WTC11 (cell line): Measurements from ENCODE around the gene TRPV5. TPM values are rescaled to one million over a fixed set of nuclear protein-coding genes. Genes with fewer than 3 reads are reported as not detected.

Source experiments
- ATAC-seq: fragments of 200-7000 bp; cut with Tn5 transposase; 2 replicates; pipeline ENCODE4 v1.10.0; 2021; ENCODE audit warnings: mild to moderate bottlenecking, moderate library complexity
- CTCF ChIA-PET: fragments of 300-600 bp; sonication (Branson Sonifier 250); formaldehyde crosslinking; loops from one replicate; lab custom pipeline; 2021; ENCODE audit warnings: antibody characterized with exemption; lab: Charles Lee
- POLR2A ChIA-PET: fragments of 350-600 bp; sonication (Branson Sonifier 250); formaldehyde crosslinking; loops from one replicate; lab custom pipeline; 2021; ENCODE audit warnings: antibody characterized with exemption; lab: Charles Lee
- DNase-seq: peaks from one replicate; pipeline ENCODE4 v3.0.0; 2021; ENCODE audit warnings: low spot score
- H3K27ac Mint-ChIP-seq: 2 replicates; pipeline ENCODE4 v1.8.0; 2021; ENCODE audit warnings: mixed read lengths
- H3K27me3 Mint-ChIP-seq: 2 replicates; pipeline ENCODE4 v1.8.0; 2021; ENCODE audit warnings: low read depth, mild to moderate bottlenecking, moderate library complexity, mixed read lengths
- H3K36me3 Mint-ChIP-seq: 2 replicates; pipeline ENCODE4 v1.8.0; 2021; ENCODE audit warnings: mixed read lengths
- H3K4me1 Mint-ChIP-seq: 2 replicates; pipeline ENCODE4 v1.8.0; 2022; ENCODE audit warnings: mixed read lengths
- H3K4me3 Mint-ChIP-seq: 2 replicates; pipeline ENCODE4 v1.8.0; 2021; ENCODE audit warnings: mild to moderate bottlenecking, moderate library complexity, mixed read lengths
- H3K9me3 Mint-ChIP-seq: 2 replicates; pipeline ENCODE4 v1.8.0; 2021; ENCODE audit warnings: mixed read lengths
- AFF4 ChIP-seq: sonication (generic); formaldehyde crosslinking; IDR thresholded peaks from 2 replicates; pipeline ENCODE4 v1.8.1; 2023; ENCODE audit warnings: mild to moderate bottlenecking, missing genetic modification reagents, borderline replicate concordance
- ATF2 ChIP-seq: sonication (generic); formaldehyde crosslinking; IDR thresholded peaks from 2 replicates; pipeline ENCODE4 v1.8.1; 2022; ENCODE audit warnings: low read depth, missing genetic modification reagents, borderline replicate concordance
- ATF3 ChIP-seq: sonication (generic); formaldehyde crosslinking; conservative IDR thresholded peaks from 2 replicates; pipeline ENCODE4 v1.8.1; 2022; ENCODE audit warnings: mild to moderate bottlenecking, missing genetic modification reagents
- CREM ChIP-seq: sonication (generic); formaldehyde crosslinking; IDR thresholded peaks from 2 replicates; pipeline ENCODE4 v1.8.1; 2022; ENCODE audit warnings: mild to moderate bottlenecking, missing genetic modification reagents, moderate library complexity
- ESRRA ChIP-seq: sonication (generic); formaldehyde crosslinking; IDR thresholded peaks from 2 replicates; pipeline ENCODE4 v1.8.1; 2022; ENCODE audit warnings: mild to moderate bottlenecking, missing genetic modification reagents, borderline replicate concordance
- FOXK1 ChIP-seq: sonication (generic); formaldehyde crosslinking; IDR thresholded peaks from 2 replicates; pipeline ENCODE4 v1.8.0; 2022; ENCODE audit warnings: mild to moderate bottlenecking, moderate library complexity, missing genetic modification reagents
- GABPB1 ChIP-seq: sonication (generic); formaldehyde crosslinking; IDR thresholded peaks from 2 replicates; pipeline ENCODE4 v1.8.1; 2023; ENCODE audit warnings: mild to moderate bottlenecking, missing genetic modification reagents
- GRHL2 ChIP-seq: fragments of 250-450 bp; sonication (Bioruptor Pico); IDR thresholded peaks from 2 replicates; pipeline ENCODE4 v1.8.0; 2022; ENCODE audit warnings: mild to moderate bottlenecking, moderate library complexity; ENCODE audit not compliant: insufficient replicate concordance, severe bottlenecking
- GTF2I ChIP-seq: fragments of 250-450 bp; sonication (Bioruptor Pico); conservative IDR thresholded peaks from 2 replicates; pipeline ENCODE4 v1.4.0; 2021; ENCODE audit warnings: mild to moderate bottlenecking
- MAX ChIP-seq: sonication (generic); formaldehyde crosslinking; IDR thresholded peaks from 2 replicates; pipeline ENCODE4 v1.8.0; 2022; ENCODE audit warnings: mild to moderate bottlenecking, missing genetic modification reagents
- MLX ChIP-seq: sonication (generic); formaldehyde crosslinking; IDR thresholded peaks from 2 replicates; pipeline ENCODE4 v1.8.1; 2023; ENCODE audit warnings: mild to moderate bottlenecking, missing genetic modification reagents, moderate library complexity
- MXD4 ChIP-seq: fragments of 250-450 bp; sonication (Bioruptor Pico); IDR thresholded peaks from 2 replicates; pipeline ENCODE4 v1.8.0; 2021; ENCODE audit warnings: mild to moderate bottlenecking, moderate library complexity, borderline replicate concordance
- TEAD4 ChIP-seq: sonication (generic); formaldehyde crosslinking; IDR thresholded peaks from 2 replicates; pipeline ENCODE4 v1.8.0; 2022; ENCODE audit warnings: mild to moderate bottlenecking, missing genetic modification reagents
- TP53 ChIP-seq: sonication (generic); formaldehyde crosslinking; IDR thresholded peaks from 2 replicates; pipeline ENCODE4 v1.8.1; 2023; ENCODE audit warnings: mild to moderate bottlenecking, missing genetic modification reagents
- ZNF263 ChIP-seq: sonication (generic); formaldehyde crosslinking; IDR thresholded peaks from 2 replicates; pipeline ENCODE4 v1.8.1; 2022; ENCODE audit warnings: low read depth, mild to moderate bottlenecking, moderate library complexity, missing genetic modification reagents
- total RNA-seq: library from RNA; stranded (reverse); gene quantifications from 3 replicates; pipeline ENCODE4 v1.2.3, GENCODE V29; 2021
- TF ChIP-seq, protein P1 (sequence below): fragments of 250-450 bp; sonication (Bioruptor Pico); IDR thresholded peaks from 2 replicates; pipeline ENCODE4 v1.9.0; 2021; ENCODE audit warnings: mild to moderate bottlenecking
- TF ChIP-seq, protein P2 (sequence below): sonication (generic); formaldehyde crosslinking; IDR thresholded peaks from 2 replicates; pipeline ENCODE4 v1.8.0; 2022; ENCODE audit warnings: mild to moderate bottlenecking, missing genetic modification reagents
- TF ChIP-seq, protein P3 (sequence below): fragments of 250-450 bp; sonication (Bioruptor Pico); IDR thresholded peaks from 2 replicates; pipeline ENCODE4 v1.9.0; 2021; ENCODE audit warnings: moderate library complexity, mild to moderate bottlenecking, inconsistent platforms, borderline replicate concordance

TRPV5 gene
- total RNA-seq, 1 experiment from 2014 or later: not detected

GRCh38 chr7:142908290-142908689, 25.3 kb downstream of the TRPV5 start (continued):
- TF ChIP-seq, protein P1, sequence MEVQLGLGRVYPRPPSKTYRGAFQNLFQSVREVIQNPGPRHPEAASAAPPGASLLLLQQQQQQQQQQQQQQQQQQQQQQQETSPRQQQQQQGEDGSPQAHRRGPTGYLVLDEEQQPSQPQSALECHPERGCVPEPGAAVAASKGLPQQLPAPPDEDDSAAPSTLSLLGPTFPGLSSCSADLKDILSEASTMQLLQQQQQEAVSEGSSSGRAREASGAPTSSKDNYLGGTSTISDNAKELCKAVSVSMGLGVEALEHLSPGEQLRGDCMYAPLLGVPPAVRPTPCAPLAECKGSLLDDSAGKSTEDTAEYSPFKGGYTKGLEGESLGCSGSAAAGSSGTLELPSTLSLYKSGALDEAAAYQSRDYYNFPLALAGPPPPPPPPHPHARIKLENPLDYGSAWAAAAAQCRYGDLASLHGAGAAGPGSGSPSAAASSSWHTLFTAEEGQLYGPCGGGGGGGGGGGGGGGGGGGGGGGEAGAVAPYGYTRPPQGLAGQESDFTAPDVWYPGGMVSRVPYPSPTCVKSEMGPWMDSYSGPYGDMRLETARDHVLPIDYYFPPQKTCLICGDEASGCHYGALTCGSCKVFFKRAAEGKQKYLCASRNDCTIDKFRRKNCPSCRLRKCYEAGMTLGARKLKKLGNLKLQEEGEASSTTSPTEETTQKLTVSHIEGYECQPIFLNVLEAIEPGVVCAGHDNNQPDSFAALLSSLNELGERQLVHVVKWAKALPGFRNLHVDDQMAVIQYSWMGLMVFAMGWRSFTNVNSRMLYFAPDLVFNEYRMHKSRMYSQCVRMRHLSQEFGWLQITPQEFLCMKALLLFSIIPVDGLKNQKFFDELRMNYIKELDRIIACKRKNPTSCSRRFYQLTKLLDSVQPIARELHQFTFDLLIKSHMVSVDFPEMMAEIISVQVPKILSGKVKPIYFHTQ (CRISPR knock-in tag): no peak
- no peak for TF ChIP-seq ATF3 (CRISPR knock-in tag)
- TF ChIP-seq, protein P2, sequence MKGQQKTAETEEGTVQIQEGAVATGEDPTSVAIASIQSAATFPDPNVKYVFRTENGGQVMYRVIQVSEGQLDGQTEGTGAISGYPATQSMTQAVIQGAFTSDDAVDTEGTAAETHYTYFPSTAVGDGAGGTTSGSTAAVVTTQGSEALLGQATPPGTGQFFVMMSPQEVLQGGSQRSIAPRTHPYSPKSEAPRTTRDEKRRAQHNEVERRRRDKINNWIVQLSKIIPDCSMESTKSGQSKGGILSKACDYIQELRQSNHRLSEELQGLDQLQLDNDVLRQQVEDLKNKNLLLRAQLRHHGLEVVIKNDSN (CRISPR knock-in tag): no peak
- no peak for TF ChIP-seq MLX (CRISPR knock-in tag)
- TF ChIP-seq ZNF263: no peak
- no peak for TF ChIP-seq MXD4 (CRISPR knock-in tag)
- no peak for TF ChIP-seq TP53 (CRISPR knock-in tag)
- no peak for TF ChIP-seq CREM (CRISPR knock-in tag)
- TF ChIP-seq TEAD4: no peak

GRCh38 chr7:142906643-142907042, 26.9 kb downstream of the TRPV5 start:
- no peak for DNase-seq

More at GRCh38 chr7:142906643-142907042, 26.9 kb downstream of the TRPV5 start:
- Mint-ChIP-seq H3K27ac (no peak overlapping the region), H3K4me1 (0 out of 2 replicates have a peak, but pooled peaks cover 4% of the 10 kb centered on the region), H3K27me3 (peaks cover 5% of the 10 kb centered on the region), H3K36me3 (peaks cover 34% of the 10 kb centered on the region), H3K9me3 (peaks cover 46% of the 10 kb centered on the region), H3K4me3 (no peak overlapping the region)
- ChIA-PET POLR2A (no interaction called here), CTCF (no interaction called here)
- no peak for ATAC-seq
- TF ChIP-seq GRHL2 (no peak), TP53 (CRISPR knock-in tag) (no peak), AFF4 (CRISPR knock-in tag) (no peak), GABPB1 (CRISPR knock-in tag) (no peak), GTF2I (no peak), MAX (no peak), FOXK1 (no peak), ATF2 (CRISPR knock-in tag) (no peak), ESRRA (CRISPR knock-in tag) (no peak)
- TF ChIP-seq, protein P3, sequence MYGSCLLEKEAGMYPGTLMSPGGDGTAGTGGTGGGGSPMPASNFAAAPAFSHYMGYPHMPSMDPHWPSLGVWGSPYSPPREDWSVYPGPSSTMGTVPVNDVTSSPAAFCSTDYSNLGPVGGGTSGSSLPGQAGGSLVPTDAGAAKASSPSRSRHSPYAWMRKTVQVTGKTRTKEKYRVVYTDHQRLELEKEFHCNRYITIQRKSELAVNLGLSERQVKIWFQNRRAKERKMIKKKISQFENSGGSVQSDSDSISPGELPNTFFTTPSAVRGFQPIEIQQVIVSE: no peak
